Muscle layer of colon (tissue), 2 donors: ENCODE results near the gene BIVM.
A peak's percentile ranks its signal among the peaks of the same experiment; 100 is the strongest.

Experiments used
- H3K27ac ChIP-seq: one replicate; pipeline ENCODE4 v1.7.0; 2013; ENCODE audit warnings: low read depth, mild to moderate bottlenecking, low read length, moderate library complexity
- H3K27me3 ChIP-seq, 2 donors: one replicate each; pipeline ENCODE4 v1.7.0; 2013; ENCODE audit warnings: low read length in 2 of 2, mild to moderate bottlenecking in 2 of 2; ENCODE audit not compliant: insufficient read depth in 2 of 2, control insufficient read depth in 1 of 2
- H3K36me3 ChIP-seq: one replicate; pipeline ENCODE4 v1.7.0; 2013; ENCODE audit warnings: mild to moderate bottlenecking, low read length; ENCODE audit not compliant: insufficient read depth
- H3K4me1 ChIP-seq: one replicate; pipeline ENCODE4 v1.7.0; 2013; ENCODE audit warnings: mild to moderate bottlenecking, low read length; ENCODE audit not compliant: insufficient read depth
- H3K4me3 ChIP-seq, 2 donors: one replicate each; pipeline ENCODE4 v1.7.0; 2013; ENCODE audit warnings: low read length in 2 of 2, low read depth in 1 of 2, mild to moderate bottlenecking in 1 of 2, moderate library complexity in 1 of 2
- H3K9ac ChIP-seq: one replicate; pipeline ENCODE4 v1.7.0; 2013; ENCODE audit warnings: low read length
- H3K9me3 ChIP-seq: one replicate; pipeline ENCODE4 v1.7.0; 2013; ENCODE audit warnings: mild to moderate bottlenecking, low read length
- donor health status: abdominal sarcoma.
- donor health status: Adenocarcinoma of cecum.

BIVM gene

GRCh38 chr13:102798581-102799425 lies at the start of gene BIVM, which contains the start of gene POGLUT2:
TSS of gene BIVM (plus strand) at chr13:102799119. CDS start at chr13:102807268, 8,149 bp downstream.
TSS of gene POGLUT2 (minus strand) at chr13:102798976. CDS start at chr13:102798670, 306 bp downstream.
- H3K27me3 ChIP-seq: no peaks in the 10 kb centered on the region
- peak within 1 kb of the TSS; percentile 54 for H3K9ac ChIP-seq
- no peaks in the 10 kb centered on the region for H3K9me3 ChIP-seq
- no peaks in the 10 kb centered on the region for H3K4me1 ChIP-seq
- no peaks in the 10 kb centered on the region for H3K36me3 ChIP-seq
- peak within 1 kb of the TSS; percentile 79 for H3K27ac ChIP-seq
- H3K4me3 ChIP-seq: peak within 1 kb of the TSS; percentile 88 to 98

- no peaks in the 10 kb centered on the region for H3K27me3 ChIP-seq
- H3K4me1 ChIP-seq: no peaks in the 10 kb centered on the region
- no peak overlapping the region for H3K27ac ChIP-seq
- no peaks in the 10 kb centered on the region for H3K9me3 ChIP-seq
- no peak overlapping the region for H3K4me3 ChIP-seq
- H3K9ac ChIP-seq: no peak overlapping the region
- no peaks in the 10 kb centered on the region for H3K36me3 ChIP-seq
Measured at GRCh38 chr13:102751886-102752285, 47.0 kb upstream of the BIVM start.

GRCh38 chr13:102757006-102757405 lies 41.9 kb upstream of the BIVM start:
- Histone ChIP-seq H3K9me3 (no peaks in the 10 kb centered on the region), H3K27me3 (no peaks in the 10 kb centered on the region), H3K27ac (no peak overlapping the region), H3K9ac (no peak overlapping the region), H3K4me1 (no peaks in the 10 kb centered on the region), H3K36me3 (no peaks in the 10 kb centered on the region), H3K4me3 (no peak overlapping the region)

- Histone ChIP-seq H3K27me3 (no peaks in the 10 kb centered on the region), H3K36me3 (no peaks in the 10 kb centered on the region), H3K27ac (no peak overlapping the region), H3K9me3 (no peaks in the 10 kb centered on the region), H3K4me3 (no peak overlapping the region), H3K9ac (no peak overlapping the region), H3K4me1 (no peaks in the 10 kb centered on the region)
Measured at GRCh38 chr13:102758842-102759241, 40.1 kb upstream of the BIVM start.

- Histone ChIP-seq H3K4me1 (no peaks in the 10 kb centered on the region), H3K9ac (no peak overlapping the region), H3K27ac (no peak overlapping the region), H3K27me3 (no peaks in the 10 kb centered on the region), H3K9me3 (no peaks in the 10 kb centered on the region), H3K4me3 (no peak overlapping the region), H3K36me3 (no peaks in the 10 kb centered on the region)
Measured at GRCh38 chr13:102761071-102761470, 37.8 kb upstream of the BIVM start.

GRCh38 chr13:102763741-102764140 lies 35.2 kb upstream of the BIVM start:
- Histone ChIP-seq H3K4me1 (no peaks in the 10 kb centered on the region), H3K27me3 (no peaks in the 10 kb centered on the region), H3K9me3 (no peaks in the 10 kb centered on the region), H3K4me3 (no peak overlapping the region), H3K9ac (no peak overlapping the region), H3K36me3 (no peaks in the 10 kb centered on the region), H3K27ac (no peak overlapping the region)

- H3K9ac ChIP-seq: no peak overlapping the region
- H3K4me3 ChIP-seq: no peak overlapping the region
- H3K4me1 ChIP-seq: no peaks in the 10 kb centered on the region
- no peaks in the 10 kb centered on the region for H3K9me3 ChIP-seq
- H3K36me3 ChIP-seq: no peaks in the 10 kb centered on the region
- no peaks in the 10 kb centered on the region for H3K27me3 ChIP-seq
- H3K27ac ChIP-seq: no peak overlapping the region
Measured at GRCh38 chr13:102768909-102769308, 30.0 kb upstream of the BIVM start.

GRCh38 chr13:102769679-102770078 lies 29.2 kb upstream of the BIVM start:
- H3K9ac ChIP-seq: no peak overlapping the region
- no peak overlapping the region for H3K27ac ChIP-seq
- no peaks in the 10 kb centered on the region for H3K9me3 ChIP-seq
- no peak overlapping the region for H3K4me3 ChIP-seq
- H3K36me3 ChIP-seq: no peaks in the 10 kb centered on the region
- no peaks in the 10 kb centered on the region for H3K27me3 ChIP-seq
- H3K4me1 ChIP-seq: no peaks in the 10 kb centered on the region

GRCh38 chr13:102770435-102770834 lies 28.5 kb upstream of the BIVM start:
- H3K9me3 ChIP-seq: no peaks in the 10 kb centered on the region
- no peaks in the 10 kb centered on the region for H3K4me1 ChIP-seq
- no peaks in the 10 kb centered on the region for H3K36me3 ChIP-seq
- H3K27ac ChIP-seq: no peak overlapping the region
- no peak overlapping the region for H3K9ac ChIP-seq
- H3K4me3 ChIP-seq: no peak overlapping the region
- H3K27me3 ChIP-seq: no peaks in the 10 kb centered on the region

- H3K4me3 ChIP-seq: no peak overlapping the region
- no peaks in the 10 kb centered on the region for H3K4me1 ChIP-seq
- no peaks in the 10 kb centered on the region for H3K36me3 ChIP-seq
- no peak overlapping the region for H3K9ac ChIP-seq
- no peaks in the 10 kb centered on the region for H3K9me3 ChIP-seq
- no peaks in the 10 kb centered on the region for H3K27me3 ChIP-seq
- H3K27ac ChIP-seq: no peak overlapping the region
Measured at GRCh38 chr13:102771298-102772041, 27.4 kb upstream of the BIVM start.

GRCh38 chr13:102772042-102772425 lies 26.9 kb upstream of the BIVM start:
- Histone ChIP-seq H3K4me1 (no peaks in the 10 kb centered on the region), H3K9ac (no peak overlapping the region), H3K9me3 (no peaks in the 10 kb centered on the region), H3K36me3 (no peaks in the 10 kb centered on the region), H3K27ac (no peak overlapping the region), H3K27me3 (no peaks in the 10 kb centered on the region), H3K4me3 (no peak overlapping the region)
